Measurements from ENCODE around the gene SPON2. TPM values are rescaled to one million over a fixed set of nuclear protein-coding genes. Genes with fewer than 3 reads are reported as not detected.

The SPON2 gene
- polyA plus RNA-seq, 1 donor (not counting 4 experiments of a cell fraction or from before 2014, with no cell fraction given): 3.3 TPM

- no peaks in the 10 kb centered on the region for H3K9me1 ChIP-seq (ENCODE audit: control insufficient read depth, extremely low read depth, insufficient read depth, low read length)
- no peak for TF ChIP-seq EZH2 (IDR thresholded peaks at IDR 0.05; ENCODE audit: low read length)
- TF ChIP-seq, protein P1, sequence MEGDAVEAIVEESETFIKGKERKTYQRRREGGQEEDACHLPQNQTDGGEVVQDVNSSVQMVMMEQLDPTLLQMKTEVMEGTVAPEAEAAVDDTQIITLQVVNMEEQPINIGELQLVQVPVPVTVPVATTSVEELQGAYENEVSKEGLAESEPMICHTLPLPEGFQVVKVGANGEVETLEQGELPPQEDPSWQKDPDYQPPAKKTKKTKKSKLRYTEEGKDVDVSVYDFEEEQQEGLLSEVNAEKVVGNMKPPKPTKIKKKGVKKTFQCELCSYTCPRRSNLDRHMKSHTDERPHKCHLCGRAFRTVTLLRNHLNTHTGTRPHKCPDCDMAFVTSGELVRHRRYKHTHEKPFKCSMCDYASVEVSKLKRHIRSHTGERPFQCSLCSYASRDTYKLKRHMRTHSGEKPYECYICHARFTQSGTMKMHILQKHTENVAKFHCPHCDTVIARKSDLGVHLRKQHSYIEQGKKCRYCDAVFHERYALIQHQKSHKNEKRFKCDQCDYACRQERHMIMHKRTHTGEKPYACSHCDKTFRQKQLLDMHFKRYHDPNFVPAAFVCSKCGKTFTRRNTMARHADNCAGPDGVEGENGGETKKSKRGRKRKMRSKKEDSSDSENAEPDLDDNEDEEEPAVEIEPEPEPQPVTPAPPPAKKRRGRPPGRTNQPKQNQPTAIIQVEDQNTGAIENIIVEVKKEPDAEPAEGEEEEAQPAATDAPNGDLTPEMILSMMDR (optimal IDR thresholded peaks at IDR 0.05 in 1 of 3, IDR thresholded peaks at IDR 0.05 in 1 of 3, conservative IDR thresholded peaks at IDR 0.05 in 1 of 3; ENCODE audit: extremely low read depth in 1 of 3, insufficient read depth in 2 of 3, low read length in 3 of 3): no peak
- DNase-seq (ENCODE audit: low read depth, low spot score) (no peak), FAIRE-seq (peak; percentile 48)
- H3K9ac ChIP-seq (ENCODE audit: control insufficient read depth, extremely low read depth, insufficient read depth, low read length): peak overlapping the region; percentile 69
- peak overlapping the region; percentile 41 for H2AFZ ChIP-seq (ENCODE audit: control insufficient read depth, low read length)
- H3K27ac ChIP-seq (ENCODE audit: control insufficient read depth, insufficient read depth, low read length): peak overlapping the region; percentile 34
- no peaks in the 10 kb centered on the region for H4K20me1 ChIP-seq (ENCODE audit: control insufficient read depth, extremely low read depth, insufficient read depth, low read length)
- H3K9me3 ChIP-seq (ENCODE audit: control insufficient read depth, low read depth, low read length): no peaks in the 10 kb centered on the region
- peaks cover 16% of the 10 kb centered on the region for H3K4me1 ChIP-seq (ENCODE audit: control insufficient read depth, extremely low read depth, insufficient read depth, low read length)
- H3K79me2 ChIP-seq (ENCODE audit: control insufficient read depth, insufficient read depth, low read length): no peaks in the 10 kb centered on the region
- peak overlapping the region in 1 of 3 experiments; percentile 4 for H3K4me3 ChIP-seq (ENCODE audit: control insufficient read depth in 2 of 3, extremely low read depth in 1 of 3, insufficient read depth in 2 of 3, low read depth in 1 of 3, low read length in 3 of 3)
- H3K36me3 ChIP-seq (ENCODE audit: control insufficient read depth in 2 of 2, extremely low read depth in 1 of 2, insufficient read depth in 2 of 2, low read length in 2 of 2): no peaks in the 10 kb centered on the region
- dilution Hi-C loops (cut with MboI; ENCODE audit: extremely low pct_ligation_motif_present, low sequenced_read_pairs): no loop called here
- H3K4me2 ChIP-seq (ENCODE audit: control insufficient read depth, extremely low read depth, insufficient read depth, low read depth, low read length): peak overlapping the region; percentile 52
- H3K27me3 ChIP-seq (ENCODE audit: control insufficient read depth, extremely low read depth, insufficient read depth, low read length): peaks cover 31% of the 10 kb centered on the region
These were observed 5.1 kb upstream of the SPON2 start for GRCh38 chr4:1177274-1178141.

- Histone ChIP-seq H3K4me2 (ENCODE audit: control insufficient read depth, extremely low read depth, insufficient read depth, low read depth, low read length) (peak overlapping the region; percentile 52), H3K4me1 (ENCODE audit: control insufficient read depth, extremely low read depth, insufficient read depth, low read length) (peaks cover 19% of the 10 kb centered on the region), H3K9me3 (ENCODE audit: control insufficient read depth, low read depth, low read length) (no peaks in the 10 kb centered on the region), H4K20me1 (ENCODE audit: control insufficient read depth, extremely low read depth, insufficient read depth, low read length) (no peaks in the 10 kb centered on the region), H3K27me3 (ENCODE audit: control insufficient read depth, extremely low read depth, insufficient read depth, low read length) (peaks cover 40% of the 10 kb centered on the region), H3K4me3 (ENCODE audit: control insufficient read depth in 2 of 3, extremely low read depth in 1 of 3, insufficient read depth in 2 of 3, low read depth in 1 of 3, low read length in 3 of 3) (no peak overlapping the region), H3K27ac (ENCODE audit: control insufficient read depth, insufficient read depth, low read length) (no peak overlapping the region), H3K9ac (ENCODE audit: control insufficient read depth, extremely low read depth, insufficient read depth, low read length) (peak overlapping the region; percentile 69), H3K79me2 (ENCODE audit: control insufficient read depth, insufficient read depth, low read length) (no peaks in the 10 kb centered on the region), H2AFZ (ENCODE audit: control insufficient read depth, low read length) (no peak overlapping the region), H3K9me1 (ENCODE audit: control insufficient read depth, extremely low read depth, insufficient read depth, low read length) (no peaks in the 10 kb centered on the region), H3K36me3 (ENCODE audit: control insufficient read depth in 2 of 2, extremely low read depth in 1 of 2, insufficient read depth in 2 of 2, low read length in 2 of 2) (no peaks in the 10 kb centered on the region)
- dilution Hi-C loops (cut with MboI; ENCODE audit: extremely low pct_ligation_motif_present, low sequenced_read_pairs): no loop called here
- no peak for TF ChIP-seq EZH2 (IDR thresholded peaks at IDR 0.05; ENCODE audit: low read length)
- TF ChIP-seq, protein P1 (optimal IDR thresholded peaks at IDR 0.05 in 1 of 3, IDR thresholded peaks at IDR 0.05 in 1 of 3, conservative IDR thresholded peaks at IDR 0.05 in 1 of 3; ENCODE audit: extremely low read depth in 1 of 3, insufficient read depth in 2 of 3, low read length in 3 of 3): no peak
- DNase-seq (ENCODE audit: low read depth, low spot score): no peak
- FAIRE-seq: peak; percentile 87
These were observed 4.3 kb upstream of the SPON2 start for GRCh38 chr4:1176398-1177273.

All from keratinocyte (primary cell).